Endometrium (tissue), 2 donors: Measurements from ENCODE around the gene CIROP.

Experiments used
- FAIRE-seq: peaks from 2 replicates; lab custom pipeline; 2012; peaks lifted over from hg19 to GRCh38; lab: Jason Lieb, UNC
- donor health status: control.
- donor health status: control.

Gene CIROP

DNA sequence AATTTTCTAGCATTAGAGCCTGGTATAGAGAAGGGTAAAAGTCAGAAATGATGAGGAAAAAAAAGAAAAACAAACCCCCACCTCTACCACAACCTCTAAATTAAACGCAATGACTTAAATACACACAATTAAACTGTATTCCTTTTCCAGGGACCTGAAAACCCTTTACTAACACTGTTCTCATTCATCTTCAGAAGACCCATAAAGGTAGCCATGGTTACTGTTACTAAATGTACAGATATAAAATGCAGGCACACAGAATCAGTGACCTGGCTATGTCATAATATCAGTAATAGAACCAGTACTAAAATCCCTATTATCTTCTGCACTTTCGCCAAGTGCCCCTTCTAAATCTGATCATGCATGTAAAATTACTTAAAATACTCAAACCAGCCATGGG, 11.3 kb downstream of the CIROP start:
- no peak for FAIRE-seq

GRCh38 chr14:23093104-23093503, 11.7 kb downstream of the CIROP start:
- FAIRE-seq, result no peak

DNA sequence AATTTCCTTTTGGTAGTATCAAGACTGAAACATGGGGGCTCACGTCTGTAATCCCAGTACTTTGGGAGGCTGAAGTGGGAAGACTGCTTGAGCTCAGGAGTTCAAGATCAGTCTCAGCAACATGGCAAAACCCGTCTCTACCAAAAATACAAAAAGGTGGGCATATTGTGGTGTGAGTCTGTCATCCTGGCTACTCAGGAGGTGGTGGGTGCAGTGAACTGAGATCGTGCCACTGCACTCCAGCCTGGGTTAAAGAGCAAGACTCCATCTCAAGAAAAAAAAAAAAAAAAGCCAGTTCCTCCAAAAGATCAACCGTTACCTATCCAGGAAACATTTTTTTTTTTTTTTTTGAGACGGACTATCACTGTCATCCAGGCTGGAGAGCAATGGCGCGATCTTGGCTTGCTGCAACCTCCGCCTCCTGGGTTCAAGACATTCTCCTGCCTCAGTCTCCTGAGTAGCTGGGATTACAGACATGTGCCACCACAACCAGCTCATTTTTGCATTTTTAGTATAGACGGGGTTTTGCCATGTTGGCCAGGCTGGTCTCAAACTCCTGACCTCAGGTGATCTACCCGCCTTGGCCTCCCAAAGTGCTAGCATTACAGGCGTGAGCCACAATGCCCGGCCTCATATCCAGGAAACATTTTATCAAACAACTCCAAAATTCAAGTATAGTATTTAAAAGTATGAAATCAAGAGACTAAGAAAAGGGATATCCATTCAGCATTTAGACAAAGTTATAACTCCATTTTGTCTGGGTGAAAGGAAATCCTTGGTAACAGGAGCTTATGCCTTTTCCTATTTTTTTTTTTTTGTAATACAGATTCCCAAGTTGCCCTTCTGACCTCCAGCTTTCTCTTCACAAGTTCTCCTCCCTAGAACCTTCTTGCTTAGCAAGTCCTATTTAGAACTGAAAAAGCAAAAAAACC, 13.2 kb downstream of the CIROP start:
- FAIRE-seq, result no peak

DNA sequence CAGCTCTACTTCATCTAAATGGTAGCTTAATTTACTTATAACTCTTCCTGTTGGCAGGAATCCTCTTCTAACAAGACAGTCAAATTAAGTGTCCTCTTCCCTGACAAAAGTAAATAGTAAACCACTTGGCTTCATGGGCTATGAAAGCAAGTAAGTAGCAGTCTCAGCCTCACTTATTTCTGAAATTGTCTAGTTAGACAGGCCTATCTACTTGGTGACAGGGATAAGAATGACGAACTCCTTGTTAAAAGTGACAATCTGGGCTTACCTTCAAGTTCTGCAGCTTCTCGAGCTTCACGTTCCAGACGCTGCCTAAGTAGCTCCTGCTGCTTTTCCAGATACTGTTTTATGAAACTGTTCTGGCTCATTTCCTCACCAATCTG, 14.5 kb downstream of the CIROP start:
- FAIRE-seq, result no peak

DNA sequence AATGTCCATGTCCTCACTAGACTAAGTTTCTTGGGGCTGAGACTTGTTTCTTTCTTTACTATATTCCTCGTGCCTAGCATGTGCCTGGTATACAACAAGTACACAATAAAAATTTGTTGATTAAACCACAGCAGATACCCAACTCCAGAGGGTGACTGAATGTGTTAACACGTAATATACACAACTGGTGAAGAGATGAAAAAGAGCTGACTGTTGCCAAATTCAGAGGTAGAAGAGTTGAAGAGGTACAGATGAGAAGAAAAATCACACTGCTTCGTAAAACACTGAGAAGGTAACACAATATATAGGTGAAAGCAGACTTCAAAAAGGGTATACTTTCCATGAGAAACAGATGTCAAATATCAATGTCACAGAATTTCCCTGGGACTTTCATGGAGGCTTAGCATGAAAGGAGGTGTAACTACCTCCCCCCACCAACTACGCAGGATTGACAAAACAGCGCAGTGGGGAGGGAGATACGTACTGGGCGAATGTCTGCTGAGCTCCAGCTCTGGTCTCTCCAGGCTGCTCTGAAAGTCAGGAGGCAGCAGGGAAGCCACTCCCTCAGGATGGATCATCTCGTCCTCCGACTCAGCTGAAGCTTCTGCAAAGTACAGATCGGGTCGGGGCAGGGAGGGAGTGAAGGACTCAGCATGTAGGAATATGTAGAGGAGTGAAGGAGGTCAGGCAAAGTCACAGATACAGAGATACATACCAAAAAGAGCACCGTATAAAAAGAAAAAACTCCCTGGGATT, 15.1 kb downstream of the CIROP start:
- FAIRE-seq, result no peak

DNA sequence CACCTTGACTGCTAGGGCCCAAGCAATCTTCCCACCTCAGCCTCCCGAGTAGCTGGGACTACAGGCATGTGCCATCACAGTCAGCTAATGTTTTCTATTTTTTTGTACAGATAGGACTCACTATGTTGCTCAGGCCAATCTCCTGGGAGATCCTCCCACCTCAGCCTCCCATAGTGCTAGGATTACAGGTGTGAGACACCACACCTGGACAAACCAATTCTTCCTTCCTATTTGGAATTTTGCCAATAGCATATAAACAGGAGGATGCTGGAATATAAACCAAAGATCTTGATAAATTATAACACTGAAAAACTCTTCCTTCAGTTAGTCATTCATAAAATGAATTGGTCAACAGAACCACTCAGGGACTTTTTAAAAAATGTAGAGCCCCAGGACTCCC, 18.2 kb downstream of the CIROP start:
- FAIRE-seq, result no peak

DNA sequence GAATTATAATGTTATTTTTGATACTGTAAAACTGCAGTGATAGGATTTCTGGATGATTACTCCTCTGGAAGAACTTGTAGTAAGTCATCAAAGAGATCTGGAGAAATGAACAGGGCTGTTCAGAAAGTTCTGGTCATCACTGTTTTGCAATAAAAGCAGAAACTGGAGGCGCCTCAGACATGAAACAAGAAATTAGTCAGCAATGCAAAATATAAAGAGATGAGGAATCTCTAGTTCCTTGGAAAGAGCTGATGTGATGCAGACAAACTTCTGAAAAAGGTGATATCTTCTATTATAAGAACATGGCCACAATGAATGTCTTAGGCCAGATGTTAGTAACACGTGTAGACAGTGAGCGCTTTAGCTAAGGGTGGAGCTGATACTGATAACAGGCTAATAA, 19.3 kb downstream of the CIROP start:
- no peak for FAIRE-seq

DNA sequence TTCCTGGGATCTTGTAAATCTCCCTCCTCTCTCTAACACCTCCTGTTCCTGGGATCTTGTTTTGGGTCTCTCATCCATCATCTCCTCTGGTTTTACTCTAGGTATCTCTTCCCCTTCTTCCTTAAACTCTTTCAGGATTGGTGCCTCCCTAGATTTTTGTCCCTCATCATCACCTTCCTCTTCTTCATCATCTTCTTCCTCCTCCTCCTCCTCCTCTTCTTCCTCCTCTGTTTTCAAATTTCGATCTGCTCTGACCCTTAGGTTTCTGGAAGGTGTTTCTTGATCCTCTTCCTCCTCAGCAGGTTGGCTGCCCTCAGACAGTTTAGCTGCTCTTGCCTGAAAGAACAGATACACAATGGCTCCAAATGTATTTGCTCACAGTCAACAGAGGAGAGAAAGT, 24.3 kb downstream of the CIROP start:
- FAIRE-seq, result no peak

DNA sequence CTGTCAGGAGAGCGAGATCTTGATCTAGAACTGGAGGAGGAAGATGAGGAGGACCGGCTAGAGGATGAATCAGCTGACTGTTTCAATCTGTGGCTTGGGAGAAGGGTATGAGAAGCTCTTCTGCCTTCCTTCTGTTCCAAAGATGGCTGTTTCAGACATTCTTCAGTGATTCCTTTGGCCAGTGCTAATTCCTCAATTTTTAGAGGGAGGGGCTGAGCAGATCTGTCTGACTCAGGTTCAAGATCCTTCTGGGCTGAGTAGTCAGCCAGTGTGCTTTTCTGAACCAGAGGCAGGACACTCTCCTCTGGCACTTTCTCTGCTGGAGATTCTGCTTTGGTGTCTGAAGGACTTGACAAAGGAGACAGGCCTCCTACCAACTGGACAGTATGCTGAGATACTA, 25.1 kb downstream of the CIROP start:
- FAIRE-seq, result no peak

DNA sequence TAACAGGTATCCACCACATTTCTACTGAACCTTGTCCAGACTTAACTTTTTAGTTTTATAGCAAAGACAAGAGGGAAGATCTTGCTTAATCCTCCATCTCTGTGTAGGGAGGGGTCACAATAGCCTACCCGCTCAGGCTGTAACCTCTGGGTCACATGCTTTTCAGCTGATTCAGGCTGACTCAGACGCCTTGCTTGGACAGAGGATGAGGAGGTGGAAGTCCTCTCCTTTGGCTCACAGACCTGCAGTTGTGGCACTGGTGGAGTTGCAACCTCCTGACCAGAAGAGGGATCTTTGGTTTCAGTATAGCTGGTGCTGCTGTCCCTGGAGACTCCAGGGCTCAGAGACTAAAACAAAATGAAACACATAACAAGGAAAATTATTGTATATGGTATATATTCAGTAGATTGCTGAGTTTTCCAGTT, 26.1 kb downstream of the CIROP start:
- no peak for FAIRE-seq

DNA sequence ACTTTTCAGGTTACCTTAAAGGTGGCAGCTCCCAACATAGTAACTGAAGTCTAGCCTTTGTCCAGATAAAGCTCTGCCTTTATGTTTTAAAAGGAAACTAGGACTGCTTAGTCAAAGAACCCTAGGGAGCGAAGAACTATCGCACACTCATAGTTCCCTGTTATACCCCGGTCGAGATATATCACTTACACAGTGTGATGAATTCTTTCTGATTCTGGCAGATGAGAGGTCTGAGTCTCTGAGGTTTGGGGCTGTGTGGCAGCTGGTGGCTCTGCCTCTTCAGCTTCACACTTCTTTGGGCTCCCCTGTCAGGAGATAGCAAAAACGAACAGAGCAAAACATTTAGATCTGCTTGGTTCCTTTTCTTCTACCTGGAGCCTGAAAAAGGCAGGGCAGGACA, 26.8 kb downstream of the CIROP start:
- no peak for FAIRE-seq

GRCh38 chr14:23076785-23077408, 27.9 kb downstream of the CIROP start:
- no peak for FAIRE-seq

- no peak for FAIRE-seq
These were observed 29.9 kb downstream of the CIROP start for GRCh38 chr14:23074906-23075305.

GRCh38 chr14:23071921-23072539, 32.8 kb downstream of the CIROP start:
- no peak for FAIRE-seq

- no peak for FAIRE-seq
These were observed 33.4 kb downstream of the CIROP start for GRCh38 chr14:23071244-23071920.

DNA sequence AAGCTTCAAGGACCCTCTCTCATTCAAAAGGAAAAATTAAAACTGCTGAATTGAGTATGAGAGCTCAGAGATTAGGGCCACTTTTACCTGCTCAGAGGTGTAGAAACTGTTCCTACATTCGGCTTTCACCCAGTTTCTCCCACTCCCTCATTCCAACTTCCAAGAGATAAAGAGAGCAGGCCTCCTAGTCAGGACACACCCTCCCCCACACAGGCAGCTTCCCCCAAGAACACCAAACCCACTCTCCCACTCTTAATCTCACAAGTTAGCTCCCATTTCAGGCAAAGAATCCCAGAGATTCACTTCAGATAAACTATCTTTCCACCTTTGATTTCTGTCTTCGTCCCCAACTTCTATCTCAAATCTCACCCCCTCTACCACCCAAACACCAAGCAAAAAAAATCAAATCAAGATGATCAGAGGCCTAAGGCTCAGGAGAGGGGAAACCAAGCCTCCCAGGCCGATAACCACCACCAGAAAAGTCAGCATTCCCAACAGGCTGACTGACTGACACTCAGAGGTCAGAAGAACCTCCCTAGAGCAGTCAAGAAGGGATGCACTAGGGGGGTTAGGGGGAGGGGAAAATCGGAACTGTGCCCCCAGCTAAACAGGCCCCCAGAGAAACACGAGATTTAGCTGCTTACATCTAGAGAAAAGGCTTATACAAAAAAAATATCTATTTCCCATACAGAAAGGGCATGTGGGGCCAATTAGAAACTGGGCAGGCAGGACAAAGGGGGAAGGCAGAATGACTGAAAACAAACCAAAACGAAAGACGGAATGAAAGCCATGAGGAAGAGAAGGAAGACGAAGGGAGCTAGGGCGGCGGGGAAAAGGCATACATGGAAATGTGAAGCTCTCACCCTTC, 34.3 kb downstream of the CIROP start:
- no peak for FAIRE-seq

DNA sequence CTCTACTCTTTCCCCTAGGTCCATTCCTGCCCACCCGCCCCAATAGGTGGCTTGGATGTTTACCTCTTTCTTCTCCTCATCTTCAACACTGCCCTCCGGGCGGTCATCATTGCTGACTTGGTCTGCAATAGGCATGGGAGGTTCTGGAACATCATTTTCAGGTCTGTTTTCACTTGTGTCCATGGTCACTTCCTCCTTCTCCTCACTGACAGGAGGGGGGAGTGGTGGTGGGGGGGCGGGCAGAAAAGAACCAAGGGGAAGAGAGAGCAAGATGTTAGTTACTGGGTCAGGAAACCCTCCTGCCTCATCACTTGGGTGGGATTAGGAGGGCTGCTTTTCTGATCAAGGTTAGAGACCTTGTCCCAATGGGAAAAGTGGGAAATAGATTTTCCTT, 35.4 kb downstream of the CIROP start:
- FAIRE-seq, result no peak

DNA sequence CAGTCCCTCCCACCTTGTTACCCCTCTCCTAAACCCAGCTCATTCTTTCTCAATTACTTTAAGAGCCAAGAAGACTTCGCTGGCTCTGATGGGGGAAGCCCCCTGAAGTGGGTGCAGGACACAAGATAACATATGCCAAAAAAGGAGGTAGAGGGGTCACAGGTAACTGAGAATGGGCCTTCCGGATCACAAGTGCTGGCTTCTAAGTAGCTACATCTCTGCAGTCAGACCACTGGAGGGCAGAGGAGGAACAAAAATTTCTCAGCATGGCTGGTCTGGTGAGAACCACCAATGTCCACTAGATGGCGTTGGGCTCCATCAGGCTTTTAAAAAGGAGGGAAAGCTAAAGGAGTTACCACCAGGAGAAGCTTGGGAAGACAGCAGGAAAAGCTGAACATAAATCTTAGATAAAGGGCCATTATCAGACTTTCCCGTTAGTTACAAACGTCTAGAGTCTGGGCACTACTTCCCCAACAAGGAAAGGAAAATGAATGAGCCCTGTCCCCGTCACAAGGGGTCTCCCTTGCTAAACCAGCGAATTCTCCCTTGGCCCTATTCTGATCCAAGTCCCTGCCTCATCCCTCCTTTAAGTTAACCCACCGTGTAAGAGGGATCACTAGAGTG, 35.9 kb downstream of the CIROP start:
- no peak for FAIRE-seq

DNA sequence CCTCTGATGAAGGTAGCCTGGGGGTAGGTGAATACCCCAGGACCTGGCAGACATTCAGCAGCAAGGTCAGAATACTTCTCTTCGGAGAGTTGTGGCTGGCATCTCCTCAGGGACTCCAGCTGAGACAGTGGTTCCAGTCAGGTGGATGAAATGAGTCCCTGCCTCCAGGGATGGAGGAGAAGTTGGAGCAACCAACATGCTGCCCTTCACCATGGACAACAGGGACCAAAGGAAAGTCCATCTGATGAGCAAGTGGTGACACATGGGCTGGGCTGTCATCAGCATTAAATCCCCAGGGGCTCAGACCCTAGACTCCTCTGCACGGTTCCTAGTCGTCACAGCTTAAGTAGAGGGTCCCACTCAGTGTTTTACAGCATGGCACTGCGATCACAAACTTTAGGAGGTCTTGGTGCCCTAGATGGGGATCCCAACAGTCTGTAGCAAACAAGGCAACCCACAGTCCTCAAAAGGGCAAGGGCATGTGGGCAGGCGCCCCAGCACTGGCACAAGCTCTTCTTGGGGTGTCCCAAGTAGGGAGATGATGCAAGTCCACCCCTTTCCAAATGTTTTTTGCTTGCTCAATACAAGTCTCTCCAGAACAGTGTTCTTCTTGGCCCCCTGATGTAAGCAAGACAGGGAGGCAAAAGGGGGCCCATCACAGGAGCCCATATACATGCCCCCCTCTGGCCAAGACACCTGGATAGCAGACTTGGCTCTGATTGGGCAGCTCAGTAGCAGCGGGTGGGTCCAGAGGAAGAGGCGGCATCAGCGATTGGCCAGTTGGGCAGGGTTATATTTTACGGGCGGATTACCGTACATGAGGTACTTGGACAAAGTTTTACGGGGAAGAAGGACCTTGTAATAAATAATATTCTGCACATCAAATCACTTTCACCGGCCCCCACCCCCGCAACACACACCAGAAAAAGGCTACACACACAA, 36.7 kb downstream of the CIROP start:
- no peak for FAIRE-seq
